HepG2 (cell line): Measurements from ENCODE around the gene SPECC1L. TPM values are rescaled to one million over a fixed set of nuclear protein-coding genes. Genes with fewer than 3 reads are reported as not detected.

Experiments
- ATAC-seq: fragments of 200-7000 bp; cut with Tn5 transposase; 3 replicates; pipeline ENCODE4 v1.9.1; 2020; ENCODE audit warnings: mild to moderate bottlenecking, moderate library complexity
- BruUV-seq: library from RNA; stranded (reverse); fragments of 400-500 nt; replicated peaks from 2 replicates; lab custom pipeline; 2021; lab: Mats Ljungman, UMichigan
- CTCF ChIA-PET: fragments of 300-600 bp; formaldehyde crosslinking; extraction: SDS; loops from one replicate; lab custom pipeline; 2021; ENCODE audit warnings: low total read pairs, inconsistent platforms, low intra/inter-chr PET ratio; lab: Yijun Ruan, JAX
- POLR2A ChIA-PET: fragments of 350-600 bp; sonication (Branson Sonifier 250); formaldehyde crosslinking; loops from one replicate; lab custom pipeline; 2020; ENCODE audit warnings: antibody characterized with exemption, inconsistent platforms; lab: Yijun Ruan, JAX
- DNase-seq: peaks from one replicate; pipeline ENCODE4 v3.0.0-alpha.2; 2015; ENCODE audit warnings: low spot score
- FAIRE-seq: peaks from 3 replicates; lab custom pipeline; 2011; peaks lifted over from hg19 to GRCh38; lab: Jason Lieb, UNC
- H2AFZ ChIP-seq: one replicate; pipeline ENCODE4 v1.6.1; 2011; ENCODE audit warnings: low read length, inconsistent platforms
- H3K27ac ChIP-seq: fragments of 300-600 bp; 3 replicates; pipeline ENCODE4 v1.8.0; 2011; ENCODE audit warnings: mixed run types, mild to moderate bottlenecking, mixed read lengths, low read length, inconsistent platforms; ENCODE audit not compliant: insufficient read depth; ENCODE audit errors: extremely low read length
- H3K27me3 ChIP-seq, 2 experiments: fragments of 200-600 bp in 1 of 2; 2 replicates in 1 of 2; 3 replicates in 1 of 2; pipeline versions ENCODE4 v1.6.0 to v1.8.0; 2011; ENCODE audit warnings: low read length in 2 of 2, mild to moderate bottlenecking in 2 of 2, moderate library complexity in 2 of 2, inconsistent platforms in 1 of 2; ENCODE audit not compliant: insufficient read depth in 2 of 2, control insufficient read depth in 1 of 2
- H3K36me3 ChIP-seq, 2 experiments: fragments of 200-600 bp in 1 of 2; replicated peaks in 1 of 2; 2 replicates in 1 of 2; 3 replicates in 1 of 2; pipeline versions ENCODE4 v1.5.1 to v1.8.0; 2011; ENCODE audit warnings: low read length in 2 of 2, inconsistent platforms in 1 of 2; ENCODE audit not compliant: insufficient read depth in 2 of 2, control insufficient read depth in 1 of 2
- H3K4me1 ChIP-seq: 2 replicates; pipeline ENCODE4 v1.5.1; 2012; ENCODE audit warnings: low read length, inconsistent platforms; ENCODE audit not compliant: insufficient read depth
- H3K4me2 ChIP-seq: 2 replicates; pipeline ENCODE4 v1.6.0; 2011; ENCODE audit warnings: low read depth, low read length, inconsistent platforms
- H3K4me3 ChIP-seq, 3 experiments: fragments of 200-600 bp in 1 of 3; sonication (generic), shearing (Covaris generic) in 1 of 3; replicated peaks in 1 of 3; 2 replicates each; pipeline ENCODE4 v1.5.1; 2011 to 2016; ENCODE audit warnings: low read length in 3 of 3, inconsistent platforms in 2 of 3, low read depth in 2 of 3, mild to moderate bottlenecking in 2 of 3, control low read depth in 1 of 3, mixed read lengths in 1 of 3; ENCODE audit not compliant: insufficient read depth in 1 of 3
- H3K79me2 ChIP-seq: one replicate; pipeline ENCODE4 v1.6.1; 2011; ENCODE audit warnings: low read length, inconsistent platforms; ENCODE audit not compliant: insufficient read depth
- H3K9ac ChIP-seq: 2 replicates; pipeline ENCODE4 v1.6.0; 2011; ENCODE audit warnings: mild to moderate bottlenecking, low read depth, low read length, inconsistent platforms; ENCODE audit not compliant: insufficient read depth
- H3K9me3 ChIP-seq: 2 replicates; pipeline ENCODE4 v1.5.1; 2012; ENCODE audit warnings: mild to moderate bottlenecking, low read length
- H4K20me1 ChIP-seq: 2 replicates; pipeline ENCODE4 v1.6.0; 2011; ENCODE audit warnings: inconsistent platforms, mild to moderate bottlenecking, low read length, moderate library complexity; ENCODE audit not compliant: insufficient read depth
- FOSL2 ChIP-seq: sonication (generic); formaldehyde crosslinking; IDR thresholded peaks from 2 replicates; pipeline ENCODE4 v1.4.0; 2020; ENCODE audit warnings: missing genetic modification reagents
- NFE2L1 ChIP-seq: sonication (generic); formaldehyde crosslinking; IDR thresholded peaks from 2 replicates; pipeline ENCODE4 v1.4.0; 2020; ENCODE audit warnings: missing genetic modification reagents, mild to moderate bottlenecking, borderline replicate concordance
- PCBP2 ChIP-seq: fragments of 200-400 bp; formaldehyde crosslinking; optimal IDR thresholded peaks from 2 replicates; pipeline ENCODE3; 2018; ENCODE audit warnings: low read length, low read depth; ENCODE audit not compliant: poor library complexity, severe bottlenecking
- REPIN1 ChIP-seq: sonication (generic); formaldehyde crosslinking; IDR thresholded peaks from 2 replicates; pipeline ENCODE4 v1.8.0; 2022; ENCODE audit warnings: missing genetic modification reagents, low read depth, mild to moderate bottlenecking, borderline replicate concordance
- ZMAT3 ChIP-seq: sonication (generic); formaldehyde crosslinking; conservative IDR thresholded peaks from 2 replicates; pipeline ENCODE4 v1.7.0; 2021; ENCODE audit warnings: missing genetic modification reagents
- ZNF644 ChIP-seq: IDR thresholded peaks from 2 replicates; pipeline ENCODE4 v1.6.1; 2016; ENCODE audit warnings: low read depth
- ZNF747 ChIP-seq: sonication (generic); formaldehyde crosslinking; IDR thresholded peaks from 2 replicates; pipeline ENCODE4 v1.8.1; 2023; ENCODE audit warnings: missing genetic modification reagents, mild to moderate bottlenecking, borderline replicate concordance
- WGBS: methylation state at CpG from one replicate; pipeline ENCODE4 v1.1.6; 2017; ENCODE audit warnings: low lambda C conversion rate; 5-methylcytosine and 5-hydroxymethylcytosine counted together
- in situ Hi-C: cut with HindIII; loops from 2 replicates; pipeline ENCODE4 v1.10.0; 2017; ENCODE audit warnings: low pct_unique_long_range_greater_than_20kb; ENCODE audit not compliant: extremely low pct_ligation_motif_present
- intact Hi-C: fragments of 100-400 bp; cut with micrococcal nuclease; formaldehyde crosslinking; loops from one replicate; pipeline ENCODE4 v1.10.0; 2022; ENCODE audit not compliant: unreplicated experiment
- polyA plus RNA-seq, 8 experiments: library from polyadenylated mRNA; depleted of rRNA in 3 of 8; stranded (reverse) in 7 of 8; unstranded in 1 of 8; fragments of >200 nt; fragmentation: Illumina TruSeq in 4 of 8; extraction: Trizol in 4 of 8; gene quantifications; 2 replicates each; pipeline versions ENCODE4 v1.2.1 to v1.2.3, GENCODE V29; 2011 to 2016; ENCODE audit warnings: low read depth in 4 of 8, missing spikeins in 1 of 8, mixed read lengths in 1 of 8; ENCODE audit not compliant: insufficient read depth in 1 of 8
- total RNA-seq, 5 experiments: library from RNA; depleted of rRNA; stranded (reverse); fragments of >200 nt; fragmentation: Illumina TruSeq; extraction: Trizol; gene quantifications; 2 replicates each; pipeline ENCODE4 v1.2.3, GENCODE V29; 2016; ENCODE audit warnings: low read depth in 1 of 5
- TF ChIP-seq, protein P1 (sequence below): sonication (generic); IDR thresholded peaks from 2 replicates; pipeline ENCODE4 v1.6.1; 2016; ENCODE audit warnings: low read depth, borderline replicate concordance
- TF ChIP-seq, protein P2 (sequence below), 2 experiments: fragments of 450-650 bp in 1 of 2; sonication (generic) in 1 of 2; formaldehyde crosslinking in 1 of 2; IDR thresholded peaks; 2 replicates each; pipeline versions ENCODE4 v1.6.1 to v1.8.0; 2016 to 2022; ENCODE audit warnings: antibody characterized with exemption in 1 of 2, mild to moderate bottlenecking in 1 of 2, missing genetic modification reagents in 1 of 2

The SPECC1L gene
- total and polyA plus RNA-seq, 2 of the 13 experiments (the other 11 are each of a cell fraction or from before 2014, with no cell fraction given), result 14.1 to 30.3 TPM

DNA sequence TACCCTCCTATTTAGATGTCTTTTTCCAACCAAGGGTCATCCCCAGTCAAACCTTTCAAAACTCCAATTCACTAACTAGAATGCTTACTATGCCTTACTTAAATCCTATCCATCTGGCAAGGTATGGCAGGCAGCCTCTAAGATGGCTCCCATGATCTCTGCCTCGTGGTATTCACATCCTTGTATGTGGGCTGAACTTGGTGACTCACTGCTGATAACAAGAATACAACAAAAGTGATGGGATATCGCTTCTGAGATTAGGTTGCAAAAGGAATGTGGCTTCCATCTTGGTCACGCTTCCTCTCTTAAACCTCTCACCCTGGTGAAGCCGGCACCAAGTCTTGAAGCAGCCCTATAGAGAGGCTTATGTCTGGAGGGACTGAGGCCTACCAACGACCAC is 194.9 kb downstream of the SPECC1L start:
- TF ChIP-seq ZNF747 (CRISPR knock-in tag) (no peak), ZNF644 (CRISPR knock-in tag) (0 out of 2 replicates have a peak, but pooled peaks have one; percentile 20), PCBP2 (no peak), FOSL2 (CRISPR knock-in tag) (peak; percentile 58)
- ATAC-seq (no peak), DNase-seq (peak; percentile 24), FAIRE-seq (no peak)
- CTCF ChIA-PET, result no interaction called here
- BruUV-seq, result no TSS peak
- POLR2A ChIA-PET, result no interaction called here
- intact Hi-C loops, result no loop called here
- Histone ChIP-seq H3K36me3 (no peaks in the 10 kb centered on the region), H4K20me1 (no peaks in the 10 kb centered on the region), H3K27ac (no peak overlapping the region), H3K4me3 (no peak overlapping the region), H3K9ac (no peak overlapping the region), H2AFZ (no peak overlapping the region), H3K79me2 (no peaks in the 10 kb centered on the region), H3K27me3 (no peaks in the 10 kb centered on the region), H3K9me3 (no peaks in the 10 kb centered on the region), H3K4me2 (no peak overlapping the region), H3K4me1 (peaks cover 29% of the 10 kb centered on the region)
- 20% methylated on average over 5 of the region's 5 CpGs for WGBS
- in situ Hi-C loops, result no loop called here

DNA sequence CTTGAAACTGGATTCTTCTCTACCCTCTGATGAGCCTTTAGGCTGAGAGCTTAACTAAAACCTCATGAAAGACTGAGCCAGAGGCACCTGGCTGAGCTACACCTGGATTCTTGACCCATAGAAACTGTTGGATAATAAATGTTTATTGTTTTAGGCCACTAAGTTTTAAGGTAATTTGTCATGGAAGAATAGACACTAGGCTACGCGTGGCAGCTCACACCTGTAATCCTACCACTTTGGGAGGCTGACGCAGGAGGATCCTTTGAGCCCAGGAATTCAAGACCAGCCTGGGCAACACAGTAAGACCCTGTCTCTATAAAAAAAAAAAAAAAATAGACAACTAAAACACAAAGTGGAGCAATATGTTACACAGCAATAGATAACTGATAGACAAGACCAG is 195.3 kb downstream of the SPECC1L start:
- no peaks in the 10 kb centered on the region for H3K27me3 ChIP-seq
- in situ Hi-C loops, result no loop called here
- POLR2A ChIA-PET, result no interaction called here
- no peak overlapping the region for H3K4me3 ChIP-seq
- H3K9ac ChIP-seq, result no peak overlapping the region
- no peak overlapping the region for H3K27ac ChIP-seq
- H2AFZ ChIP-seq, result no peak overlapping the region
- no peak overlapping the region for H3K4me2 ChIP-seq
- DNase-seq (no peak), ATAC-seq (no peak), FAIRE-seq (no peak)
- BruUV-seq, result no TSS peak
- no peaks in the 10 kb centered on the region for H4K20me1 ChIP-seq
- intact Hi-C loops, result no loop called here
- peaks cover 24% of the 10 kb centered on the region for H3K4me1 ChIP-seq
- 95% methylated on average over 3 of the region's 3 CpGs for WGBS
- CTCF ChIA-PET, result no interaction called here
- H3K79me2 ChIP-seq, result no peaks in the 10 kb centered on the region
- no peaks in the 10 kb centered on the region for H3K36me3 ChIP-seq
- H3K9me3 ChIP-seq, result no peaks in the 10 kb centered on the region
- TF ChIP-seq, protein P1, sequence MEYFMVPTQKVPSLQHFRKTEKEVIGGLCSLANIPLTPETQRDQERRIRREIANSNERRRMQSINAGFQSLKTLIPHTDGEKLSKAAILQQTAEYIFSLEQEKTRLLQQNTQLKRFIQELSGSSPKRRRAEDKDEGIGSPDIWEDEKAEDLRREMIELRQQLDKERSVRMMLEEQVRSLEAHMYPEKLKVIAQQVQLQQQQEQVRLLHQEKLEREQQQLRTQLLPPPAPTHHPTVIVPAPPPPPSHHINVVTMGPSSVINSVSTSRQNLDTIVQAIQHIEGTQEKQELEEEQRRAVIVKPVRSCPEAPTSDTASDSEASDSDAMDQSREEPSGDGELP, result no peak
- TF ChIP-seq ZMAT3 (CRISPR knock-in tag) (no peak), REPIN1 (no peak), NFE2L1 (CRISPR knock-in tag) (no peak)
- TF ChIP-seq, protein P2, sequence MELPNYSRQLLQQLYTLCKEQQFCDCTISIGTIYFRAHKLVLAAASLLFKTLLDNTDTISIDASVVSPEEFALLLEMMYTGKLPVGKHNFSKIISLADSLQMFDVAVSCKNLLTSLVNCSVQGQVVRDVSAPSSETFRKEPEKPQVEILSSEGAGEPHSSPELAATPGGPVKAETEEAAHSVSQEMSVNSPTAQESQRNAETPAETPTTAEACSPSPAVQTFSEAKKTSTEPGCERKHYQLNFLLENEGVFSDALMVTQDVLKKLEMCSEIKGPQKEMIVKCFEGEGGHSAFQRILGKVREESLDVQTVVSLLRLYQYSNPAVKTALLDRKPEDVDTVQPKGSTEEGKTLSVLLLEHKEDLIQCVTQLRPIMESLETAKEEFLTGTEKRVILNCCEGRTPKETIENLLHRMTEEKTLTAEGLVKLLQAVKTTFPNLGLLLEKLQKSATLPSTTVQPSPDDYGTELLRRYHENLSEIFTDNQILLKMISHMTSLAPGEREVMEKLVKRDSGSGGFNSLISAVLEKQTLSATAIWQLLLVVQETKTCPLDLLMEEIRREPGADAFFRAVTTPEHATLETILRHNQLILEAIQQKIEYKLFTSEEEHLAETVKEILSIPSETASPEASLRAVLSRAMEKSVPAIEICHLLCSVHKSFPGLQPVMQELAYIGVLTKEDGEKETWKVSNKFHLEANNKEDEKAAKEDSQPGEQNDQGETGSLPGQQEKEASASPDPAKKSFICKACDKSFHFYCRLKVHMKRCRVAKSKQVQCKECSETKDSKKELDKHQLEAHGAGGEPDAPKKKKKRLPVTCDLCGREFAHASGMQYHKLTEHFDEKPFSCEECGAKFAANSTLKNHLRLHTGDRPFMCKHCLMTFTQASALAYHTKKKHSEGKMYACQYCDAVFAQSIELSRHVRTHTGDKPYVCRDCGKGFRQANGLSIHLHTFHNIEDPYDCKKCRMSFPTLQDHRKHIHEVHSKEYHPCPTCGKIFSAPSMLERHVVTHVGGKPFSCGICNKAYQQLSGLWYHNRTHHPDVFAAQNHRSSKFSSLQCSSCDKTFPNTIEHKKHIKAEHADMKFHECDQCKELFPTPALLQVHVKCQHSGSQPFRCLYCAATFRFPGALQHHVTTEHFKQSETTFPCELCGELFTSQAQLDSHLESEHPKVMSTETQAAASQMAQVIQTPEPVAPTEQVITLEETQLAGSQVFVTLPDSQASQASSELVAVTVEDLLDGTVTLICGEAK (IDR thresholded peaks at IDR 0.05), result no peak
- TF ChIP-seq, protein P2 (CRISPR knock-in tag; IDR thresholded peaks at IDR 0.05), result no peak
